Activated CD4-positive, alpha-beta T cell treated with anti-CD3 and anti-CD28 coated beads for 1 hour (primary cell): ENCODE data around the gene MFN2.

ENCODE experiments used
- DNase-seq: peaks from one replicate; pipeline ENCODE4 v3.0.0-alpha.2; 2020

The MFN2 gene

GRCh38 chr1:12052997-12053686 lies 72.9 kb downstream of the MFN2 start:
- no peak for DNase-seq

GRCh38 chr1:12053752-12054548 lies 73.7 kb downstream of the MFN2 start:
- DNase-seq = no peak

GRCh38 chr1:12055259-12055658 lies 75.0 kb downstream of the MFN2 start:
- no peak for DNase-seq

- DNase-seq = no peak
These were observed 76.1 kb downstream of the MFN2 start for GRCh38 chr1:12056331-12056841.

- no peak for DNase-seq
These were observed 77.1 kb downstream of the MFN2 start for GRCh38 chr1:12057382-12057781.

- DNase-seq = no peak
These were observed 77.9 kb downstream of the MFN2 start for GRCh38 chr1:12057940-12058687.

GRCh38 chr1:12059226-12059625 lies 79.0 kb downstream of the MFN2 start:
- no peak for DNase-seq

- no peak for DNase-seq
These were observed 79.6 kb downstream of the MFN2 start for GRCh38 chr1:12059722-12060464.

GRCh38 chr1:12060500-12060899 lies 80.3 kb downstream of the MFN2 start:
- no peak for DNase-seq
